Measurements from ENCODE around the gene NKAIN2.
"Not testable (repeated sequence)": the region's sequence is repeated elsewhere in the genome, so short reads cannot be mapped to it uniquely, and the experiment has no call there.

Gene NKAIN2

GRCh38 chr6:123986938-123987337 lies 183.3 kb downstream of the NKAIN2 start:
- CTCF ChIA-PET = no interaction called here
- no peak overlapping the region for H3K4me3 ChIP-seq (ENCODE audit: low read depth, low read length)
- DNase-seq (ENCODE audit: low read depth, low spot score) = no peak
- no peak for TF ChIP-seq CTCF (IDR thresholded peaks at IDR 0.05; ENCODE audit: insufficient read depth, low read length, missing control alignments)
- POLR2A ChIA-PET = no interaction called here

GRCh38 chr6:123989918-123990317 lies 186.3 kb downstream of the NKAIN2 start:
- POLR2A ChIA-PET; CTCF ChIA-PET; H3K4me3 ChIP-seq (ENCODE audit: low read depth, low read length); DNase-seq (ENCODE audit: low read depth, low spot score): not testable (repeated sequence)

- POLR2A ChIA-PET = no interaction called here
- no peak for DNase-seq (ENCODE audit: low read depth, low spot score)
- no peak overlapping the region for H3K4me3 ChIP-seq (ENCODE audit: low read depth, low read length)
- CTCF ChIA-PET = no interaction called here
- TF ChIP-seq CTCF (IDR thresholded peaks at IDR 0.05; ENCODE audit: insufficient read depth, low read length, missing control alignments) = no peak
These were observed 186.7 kb downstream of the NKAIN2 start for GRCh38 chr6:123990376-123990775.

GRCh38 chr6:123994168-123994567 lies 190.5 kb downstream of the NKAIN2 start:
- no peak for DNase-seq (ENCODE audit: low read depth, low spot score)
- ChIA-PET POLR2A (no interaction called here), CTCF (no interaction called here)
- no peak overlapping the region for H3K4me3 ChIP-seq (ENCODE audit: low read depth, low read length)
- TF ChIP-seq CTCF (IDR thresholded peaks at IDR 0.05; ENCODE audit: insufficient read depth, low read length, missing control alignments) = no peak

- DNase-seq (ENCODE audit: low read depth, low spot score) = no peak
- H3K4me3 ChIP-seq (ENCODE audit: low read depth, low read length) = no peak overlapping the region
- TF ChIP-seq CTCF (IDR thresholded peaks at IDR 0.05; ENCODE audit: insufficient read depth, low read length, missing control alignments) = no peak
- ChIA-PET CTCF (no interaction called here), POLR2A (no interaction called here)
These were observed 191.4 kb downstream of the NKAIN2 start for GRCh38 chr6:123994891-123995635.

GRCh38 chr6:123997223-123997622 lies 193.6 kb downstream of the NKAIN2 start:
- ChIA-PET CTCF (no interaction called here), POLR2A (no interaction called here)
- TF ChIP-seq CTCF (IDR thresholded peaks at IDR 0.05; ENCODE audit: insufficient read depth, low read length, missing control alignments) = no peak
- H3K4me3 ChIP-seq (ENCODE audit: low read depth, low read length) = no peak overlapping the region
- DNase-seq (ENCODE audit: low read depth, low spot score) = no peak

GRCh38 chr6:124002377-124003081 lies 198.9 kb downstream of the NKAIN2 start:
- no peak for TF ChIP-seq CTCF (IDR thresholded peaks at IDR 0.05; ENCODE audit: insufficient read depth, low read length, missing control alignments)
- POLR2A ChIA-PET = no interaction called here
- CTCF ChIA-PET = no interaction called here
- H3K4me3 ChIP-seq (ENCODE audit: low read depth, low read length) = no peak overlapping the region
- no peak for DNase-seq (ENCODE audit: low read depth, low spot score)
